Measurements from ENCODE around the gene RNF26. TPM values are rescaled to one million over a fixed set of nuclear protein-coding genes. Genes with fewer than 3 reads are reported as not detected.

Gene RNF26
- total and polyA plus RNA-seq, 2 of the 4 experiments (the other 2 are of a cell fraction): 3.4 to 36.7 TPM

GRCh38 chr11:119384332-119384731 is 50.0 kb downstream of the RNF26 start:
- POLR2A ChIA-PET (ENCODE audit: unreplicated experiment): no interaction called here

More at GRCh38 chr11:119384332-119384731, 50.0 kb downstream of the RNF26 start:
- no peak overlapping the region for H4K5ac ChIP-seq (ENCODE audit: low read depth, low read length)
- H3K4me1 ChIP-seq (ENCODE audit: control insufficient read depth, insufficient read depth, low read length): 0 out of 2 replicates have a peak, but pooled peaks cover 2% of the 10 kb centered on the region
- H3K27ac ChIP-seq (ENCODE audit: insufficient read depth, low read length): no peak overlapping the region
- TF ChIP-seq MAFK (IDR thresholded peaks at IDR 0.05; ENCODE audit: low read depth, low read length) (no peak), MAZ (IDR thresholded peaks at IDR 0.05; ENCODE audit: borderline replicate concordance, low read depth, low read length) (no peak), FOS (IDR thresholded peaks at IDR 0.05; ENCODE audit: low read depth, low read length) (no peak), BHLHE40 (IDR thresholded peaks at IDR 0.05; ENCODE audit: low read depth, low read length) (no peak), MXI1 (IDR thresholded peaks at IDR 0.05; ENCODE audit: borderline replicate concordance, low read depth, low read length) (no peak), SMC3 (IDR thresholded peaks at IDR 0.05; ENCODE audit: low read depth, low read length) (no peak)
- TF ChIP-seq, protein P1, sequence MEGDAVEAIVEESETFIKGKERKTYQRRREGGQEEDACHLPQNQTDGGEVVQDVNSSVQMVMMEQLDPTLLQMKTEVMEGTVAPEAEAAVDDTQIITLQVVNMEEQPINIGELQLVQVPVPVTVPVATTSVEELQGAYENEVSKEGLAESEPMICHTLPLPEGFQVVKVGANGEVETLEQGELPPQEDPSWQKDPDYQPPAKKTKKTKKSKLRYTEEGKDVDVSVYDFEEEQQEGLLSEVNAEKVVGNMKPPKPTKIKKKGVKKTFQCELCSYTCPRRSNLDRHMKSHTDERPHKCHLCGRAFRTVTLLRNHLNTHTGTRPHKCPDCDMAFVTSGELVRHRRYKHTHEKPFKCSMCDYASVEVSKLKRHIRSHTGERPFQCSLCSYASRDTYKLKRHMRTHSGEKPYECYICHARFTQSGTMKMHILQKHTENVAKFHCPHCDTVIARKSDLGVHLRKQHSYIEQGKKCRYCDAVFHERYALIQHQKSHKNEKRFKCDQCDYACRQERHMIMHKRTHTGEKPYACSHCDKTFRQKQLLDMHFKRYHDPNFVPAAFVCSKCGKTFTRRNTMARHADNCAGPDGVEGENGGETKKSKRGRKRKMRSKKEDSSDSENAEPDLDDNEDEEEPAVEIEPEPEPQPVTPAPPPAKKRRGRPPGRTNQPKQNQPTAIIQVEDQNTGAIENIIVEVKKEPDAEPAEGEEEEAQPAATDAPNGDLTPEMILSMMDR (conservative IDR thresholded peaks at IDR 0.05; ENCODE audit: low read depth, low read length): no peak
- no peak overlapping the region for H3K18ac ChIP-seq (ENCODE audit: low read depth, low read length)
- H2AK5ac ChIP-seq (ENCODE audit: low read depth, low read length): no peak overlapping the region
- no peaks in the 10 kb centered on the region; the same call in 1 of the 2 replicates for H3K9me1 ChIP-seq (ENCODE audit: insufficient read depth, low read length)
- H2BK15ac ChIP-seq (ENCODE audit: low read depth, low read length): no peak overlapping the region
- no peak overlapping the region for H3K4me2 ChIP-seq (ENCODE audit: low read depth, low read length)
- no peak overlapping the region for H2BK120ac ChIP-seq (ENCODE audit: low read depth, low read length)
- in situ Hi-C loops (cut with MboI; ENCODE audit: low sequenced_read_pairs): no loop called here
- H3K4me3 ChIP-seq (ENCODE audit: insufficient read depth, low read depth, low read length): no peak overlapping the region
- H3K14ac ChIP-seq (replicated peaks; ENCODE audit: low read depth, low read length): no peak overlapping the region
- BruUV-seq (replicated peaks): no TSS peak
- H4K91ac ChIP-seq (ENCODE audit: insufficient read depth, low read depth, low read length): no peak overlapping the region
- no peak for ATAC-seq (ENCODE audit: low read depth)
- H2BK5ac ChIP-seq (ENCODE audit: low read depth, low read length, poor library complexity, severe bottlenecking): no peak overlapping the region
- no peaks in the 10 kb centered on the region for H4K20me1 ChIP-seq (ENCODE audit: insufficient read depth, low read length)
- no peak overlapping the region for H4K8ac ChIP-seq (ENCODE audit: low read depth in 2 of 2, low read length in 2 of 2)
- no peak overlapping the region for H2AK9ac ChIP-seq (replicated peaks; ENCODE audit: low read depth, low read length, poor library complexity)
- intact Hi-C loops (cut with micrococcal nuclease): no loop called here
- H2AFZ ChIP-seq (replicated peaks; ENCODE audit: low read length, poor library complexity): no peak overlapping the region
- CTCF ChIA-PET: interaction anchor here (2.0 kb wide), 1 partner anchor 10 kb away, joined by 6 read pairs; no protein-coding TSS in a partner anchor
- no peaks in the 10 kb centered on the region for H3K36me3 ChIP-seq (ENCODE audit: control insufficient read depth, insufficient read depth, low read length)
- 87% methylated on average over 2 of the region's 2 CpGs; no CpG with 5 or more reads in 1 of the 2 experiments for WGBS, 2 experiments (ENCODE audit: extremely low coverage in 2 of 2, insufficient read length in 1 of 2)
- DNase-seq: no peak
- dilution Hi-C loops (cut with HindIII; ENCODE audit: low sequenced_read_pairs, unreplicated experiment): no loop called here
- no peak overlapping the region for H3K4ac ChIP-seq (ENCODE audit: low read depth, low read length)
- no peaks in the 10 kb centered on the region for H3K79me1 ChIP-seq (ENCODE audit: low read depth in 1 of 2, low read length in 2 of 2)
- H2BK20ac ChIP-seq (ENCODE audit: low read depth, low read length): no peak overlapping the region
- peaks cover 30% of the 10 kb centered on the region for H3K27me3 ChIP-seq (ENCODE audit: control insufficient read depth, insufficient read depth, low read length)
- H3K9ac ChIP-seq (ENCODE audit: low read depth, low read length): no peak overlapping the region
- H3K9me3 ChIP-seq (ENCODE audit: control insufficient read depth, insufficient read depth, low read length): no peaks in the 10 kb centered on the region
- no peak overlapping the region for H3K56ac ChIP-seq (ENCODE audit: extremely low read depth, insufficient read depth, low read length)
- no peak overlapping the region for H3K23ac ChIP-seq (ENCODE audit: low read depth, low read length)

Small RNA genes lying within 50 kb of the gene (microRNA-seq; reads per million reads assigned to microRNA genes)
- not detected for gene MIR6756 (ENCODE audit: unreplicated experiment)
- not detected for gene RF01225 (ENCODE audit: insufficient read depth, insufficient read length)
- gene RNU6-262P (ENCODE audit: insufficient read depth, insufficient read length): not detected

Small RNA genes lying within 50 kb of the gene (small RNA-seq; reads per million reads assigned to genes)
- 0 reads per million in 5 experiments for gene RF01225
- gene RNU6-262P: 0 to 0.08 (median 0) reads per million in 5 experiments

Other genes with a start within 250 kb of the RNF26 start
- gene HMBS, start 249.6 kb upstream of the RNF26 start, total RNA-seq (2012; rRNA removed): 13.9 and 17.9 TPM in 2 replicates
- gene HMBS, start 249.6 kb upstream of the RNF26 start, polyA plus RNA-seq (2012; rRNA removed): 55.3 and 59.5 TPM in 2 replicates
- 13.6 and 15.2 TPM in 2 replicates for gene DPAGT1, start 232.7 kb upstream of the RNF26 start, total RNA-seq (2012; rRNA removed)
- 51.2 and 53.4 TPM in 2 replicates for gene DPAGT1, start 232.7 kb upstream of the RNF26 start, polyA plus RNA-seq (2012; rRNA removed)
- gene C2CD2L, start 227.2 kb upstream of the RNF26 start, total RNA-seq (2012; rRNA removed): 2.2 TPM in 2 replicates
- 8.7 and 9.5 TPM in 2 replicates for gene C2CD2L, start 227.2 kb upstream of the RNF26 start, polyA plus RNA-seq (2012; rRNA removed)
- 8.1 and 9.1 TPM in 2 replicates for gene HINFP, start 212.9 kb upstream of the RNF26 start, total RNA-seq (2012; rRNA removed)
- gene HINFP, start 212.9 kb upstream of the RNF26 start, polyA plus RNA-seq (2012; rRNA removed): 12.8 and 15.3 TPM in 2 replicates
- under 0.01 TPM in 2 replicates for gene ABCG4, start 185.5 kb upstream of the RNF26 start, total RNA-seq (2012; rRNA removed)
- gene ABCG4, start 185.5 kb upstream of the RNF26 start, polyA plus RNA-seq (2012; rRNA removed): 0.20 and 0.26 TPM in 2 replicates
- 3.0 and 3.3 TPM in 2 replicates for gene NLRX1, start 165.8 kb upstream of the RNF26 start, total RNA-seq (2012; rRNA removed)
- 4.9 and 5.5 TPM in 2 replicates for gene NLRX1, start 165.8 kb upstream of the RNF26 start, polyA plus RNA-seq (2012; rRNA removed)
- gene NHERF4, start 149.1 kb upstream of the RNF26 start, total RNA-seq (2012; rRNA removed): not detected in 2 replicates
- not detected in 2 replicates for gene NHERF4, start 149.1 kb upstream of the RNF26 start, polyA plus RNA-seq (2012; rRNA removed)
- gene CBL, start 128.2 kb upstream of the RNF26 start, total RNA-seq (2012; rRNA removed): 6.1 and 7.2 TPM in 2 replicates
- gene CBL, start 128.2 kb upstream of the RNF26 start, polyA plus RNA-seq (2012; rRNA removed): 11.8 TPM in 2 replicates
- gene MCAM, start 17.4 kb upstream of the RNF26 start, total RNA-seq (2012; rRNA removed): 131 and 165 TPM in 2 replicates
- 79.4 and 95.1 TPM in 2 replicates for gene MCAM, start 17.4 kb upstream of the RNF26 start, polyA plus RNA-seq (2012; rRNA removed)
- gene C1QTNF5, start 6.4 kb downstream of the RNF26 start, total RNA-seq (2012; rRNA removed): 1.9 and 2.0 TPM in 2 replicates
- gene C1QTNF5, start 6.4 kb downstream of the RNF26 start, polyA plus RNA-seq (2012; rRNA removed): 5.4 and 5.8 TPM in 2 replicates
- gene MFRP, start 12.2 kb downstream of the RNF26 start, total RNA-seq (2012; rRNA removed): not detected in 2 replicates
- not detected in 2 replicates for gene MFRP, start 12.2 kb downstream of the RNF26 start, polyA plus RNA-seq (2012; rRNA removed)
- gene USP2, start 47.2 kb downstream of the RNF26 start, total RNA-seq (2012; rRNA removed): under 0.01 and 0.18 TPM in 2 replicates
- gene USP2, start 47.2 kb downstream of the RNF26 start, polyA plus RNA-seq (2012; rRNA removed): 0.63 and 0.79 TPM in 2 replicates
- 703 and 816 TPM in 2 replicates for gene THY1, start 88.6 kb downstream of the RNF26 start, total RNA-seq (2012; rRNA removed)
- 1,657 and 2,603 TPM in 2 replicates for gene THY1, start 88.6 kb downstream of the RNF26 start, polyA plus RNA-seq (2012; rRNA removed)

All from IMR-90 (cell line).